HCT116 (cell line): ENCODE data around the gene ACE2. TPM values are rescaled to one million over a fixed set of nuclear protein-coding genes. Genes with fewer than 3 reads are reported as not detected.

Experiments used
- ATAC-seq: fragments of 200-7000 bp; cut with Tn5 transposase; 2 replicates; pipeline ENCODE4 v1.9.1; 2020; ENCODE audit warnings: mild to moderate bottlenecking, moderate library complexity
- BruUV-seq: library from RNA; stranded (reverse); fragments of 400-500 nt; replicated peaks from 2 replicates; lab custom pipeline; 2021; lab: Mats Ljungman, UMichigan
- CTCF ChIA-PET: fragments of 300-600 bp; sonication (Branson Sonifier 250); formaldehyde crosslinking; loops from one replicate; lab custom pipeline; 2021; ENCODE audit warnings: antibody characterized with exemption; lab: Charles Lee
- POLR2A ChIA-PET: fragments of 300-600, 350-600 bp; sonication (Branson Sonifier 250); formaldehyde crosslinking; loops from one replicate; lab custom pipeline; 2021; ENCODE audit warnings: antibody characterized with exemption; lab: Charles Lee
- RAD21 ChIA-PET, 2 experiments: fragments of 300-600 bp; sonication (Branson Sonifier 250); formaldehyde crosslinking; loops; one replicate each; lab custom pipeline; 2023; ENCODE audit warnings: low total read pairs in 2 of 2; ENCODE audit not compliant: uncharacterized antibody in 2 of 2, unreplicated experiment in 2 of 2, low non-redundant PET in 1 of 2; lab: Charles Lee
- DNase-seq: peaks from one replicate; pipeline ENCODE4 v3.0.0-alpha.2; 2010; ENCODE audit warnings: low read depth, low spot score
- H2AFZ ChIP-seq: fragments of 200-600 bp; shearing (Covaris generic), sonication (generic); 2 replicates; pipeline ENCODE4 v1.6.1; 2017; ENCODE audit warnings: low read depth, mixed run types, mixed read lengths, antibody characterized with exemption, low read length; ENCODE audit not compliant: poor library complexity, severe bottlenecking
- H3K27ac ChIP-seq: 2 replicates; pipeline ENCODE4 v1.5.1; 2012; ENCODE audit warnings: low read depth, low read length
- H3K27me3 ChIP-seq: fragments of 200-600 bp; sonication (generic); 2 replicates; pipeline ENCODE4 v1.6.1; 2016; ENCODE audit warnings: mixed run types, low read length, mixed read lengths; ENCODE audit not compliant: insufficient read depth
- H3K36me3 ChIP-seq, 2 experiments: fragments of 200-500 bp in 1 of 2; fragments of 200-600 bp in 1 of 2; sonication (Bioruptor generic) in 1 of 2; sonication (generic) in 1 of 2; 2 replicates each; pipeline versions ENCODE4 v1.5.1 to v1.6.1; 2014 to 2016; ENCODE audit warnings: low read length in 2 of 2, inconsistent platforms in 1 of 2, mixed read lengths in 1 of 2, mixed run types in 1 of 2; ENCODE audit not compliant: insufficient read depth in 2 of 2, control insufficient read depth in 1 of 2
- H3K4me1 ChIP-seq, 2 experiments: fragments of 200-600 bp in 1 of 2; sonication (generic) in 1 of 2; 2 replicates each; pipeline versions ENCODE4 v1.5.1 to v1.6.1; 2012 to 2017; ENCODE audit warnings: low read length in 2 of 2, inconsistent platforms in 1 of 2, mild to moderate bottlenecking in 1 of 2, mixed read lengths in 1 of 2, mixed run types in 1 of 2, moderate library complexity in 1 of 2; ENCODE audit not compliant: insufficient read depth in 2 of 2, control insufficient read depth in 1 of 2
- H3K4me2 ChIP-seq: fragments of 200-600 bp; sonication (generic); 2 replicates; pipeline ENCODE4 v1.6.1; 2017; ENCODE audit warnings: mixed run types, low read length, mixed read lengths
- H3K4me3 ChIP-seq, 2 experiments: fragments of 200-600 bp in 1 of 2; sonication (generic) in 1 of 2; replicated peaks in 1 of 2; 2 replicates each; pipeline ENCODE4 v1.5.1; 2011 to 2016; ENCODE audit warnings: low read length in 2 of 2, control low read depth in 1 of 2, low read depth in 1 of 2, mild to moderate bottlenecking in 1 of 2, mixed read lengths in 1 of 2, mixed run types in 1 of 2
- H3K79me2 ChIP-seq: fragments of 200-600 bp; sonication (generic); 2 replicates; pipeline ENCODE4 v1.6.1; 2017; ENCODE audit warnings: mild to moderate bottlenecking, mixed run types, low read length, moderate library complexity, mixed read lengths; ENCODE audit not compliant: insufficient read depth
- H3K9ac ChIP-seq: fragments of 200-600 bp; sonication (generic); 2 replicates; pipeline ENCODE4 v1.6.1; 2016; ENCODE audit warnings: low read length, mixed read lengths
- H3K9me2 ChIP-seq: fragments of 200-600 bp; sonication (generic), shearing (Covaris generic); 2 replicates; pipeline ENCODE4 v1.6.1; 2017; ENCODE audit warnings: mixed run types, mild to moderate bottlenecking, moderate library complexity; ENCODE audit not compliant: insufficient read depth
- H3K9me3 ChIP-seq, 2 experiments: fragments of 200-500 bp in 1 of 2; fragments of 200-600 bp in 1 of 2; sonication (Bioruptor generic) in 1 of 2; sonication (generic) in 1 of 2; 2 replicates each; pipeline ENCODE4 v1.6.1; 2014 to 2017; ENCODE audit warnings: low read length in 2 of 2, mixed read lengths in 2 of 2, inconsistent platforms in 1 of 2, low read depth in 1 of 2, mild to moderate bottlenecking in 1 of 2, mixed run types in 1 of 2, moderate library complexity in 1 of 2; ENCODE audit not compliant: control insufficient read depth in 1 of 2, insufficient read depth in 1 of 2
- H4K20me1 ChIP-seq: fragments of 200-600 bp; sonication (generic), shearing (Covaris generic); 2 replicates; pipeline ENCODE4 v1.6.1; 2017; ENCODE audit warnings: mixed run types, mild to moderate bottlenecking, moderate library complexity; ENCODE audit not compliant: insufficient read depth
- EGR1 ChIP-seq: IDR thresholded peaks from 2 replicates; pipeline ENCODE4 v1.6.1; 2012; ENCODE audit warnings: low read depth
- EZH2 ChIP-seq: fragments of 200-600 bp; sonication (generic); IDR thresholded peaks from 2 replicates; pipeline ENCODE4 v1.6.1; 2017; ENCODE audit warnings: antibody characterized with exemption, mixed run types
- EZH2phosphoT487 ChIP-seq: fragments of 200-600 bp; IDR thresholded peaks from 2 replicates; pipeline ENCODE4 v1.6.1; 2018; ENCODE audit warnings: antibody characterized with exemption, borderline replicate concordance
- FOSL1 ChIP-seq: IDR thresholded peaks from 2 replicates; pipeline ENCODE4 v1.6.1; 2012; ENCODE audit warnings: low read depth
- POLR2AphosphoS5 ChIP-seq: IDR thresholded peaks from 2 replicates; pipeline ENCODE4 v1.6.1; 2011; ENCODE audit warnings: mild to moderate bottlenecking, low read depth, low read length, moderate library complexity
- REST ChIP-seq: IDR thresholded peaks from 2 replicates; pipeline ENCODE4 v1.6.1; 2012; ENCODE audit warnings: low read depth
- SIN3A ChIP-seq: IDR thresholded peaks from 2 replicates; pipeline ENCODE4 v1.6.1; 2012; ENCODE audit warnings: low read depth
- SP1 ChIP-seq: IDR thresholded peaks from 2 replicates; pipeline ENCODE4 v1.6.1; 2012; ENCODE audit warnings: low read depth
- SRF ChIP-seq: IDR thresholded peaks from 2 replicates; pipeline ENCODE4 v1.6.1; 2012; ENCODE audit warnings: low read depth
- TCF7L2 ChIP-seq: IDR thresholded peaks from 2 replicates; pipeline ENCODE4 v1.7.0; 2011; ENCODE audit warnings: borderline replicate concordance, inconsistent platforms; ENCODE audit not compliant: insufficient read depth, insufficient read length; ENCODE audit errors: extremely low read depth
- YY1 ChIP-seq: IDR thresholded peaks from 2 replicates; pipeline ENCODE4 v1.6.1; 2011; ENCODE audit warnings: low read length, low read depth, moderate library complexity, mild to moderate bottlenecking; ENCODE audit not compliant: insufficient replicate concordance; ENCODE audit errors: extremely low read depth
- ZBTB33 ChIP-seq: IDR thresholded peaks from 2 replicates; pipeline ENCODE4 v1.6.1; 2011; ENCODE audit warnings: mild to moderate bottlenecking, low read length, moderate library complexity; ENCODE audit not compliant: insufficient replicate concordance; ENCODE audit errors: extremely low read depth
- ZFX ChIP-seq: fragments of 450-650 bp; IDR thresholded peaks from 2 replicates; pipeline ENCODE4 v1.6.1; 2017
- intact Hi-C: fragments of 100-400 bp; cut with micrococcal nuclease; formaldehyde crosslinking; loops from 2 replicates; pipeline ENCODE4 v1.10.0; 2022
- total RNA-seq: library from RNA; stranded (reverse); gene quantifications from one replicate; pipeline ENCODE4 v1.2.1, GENCODE V29; 2021; ENCODE audit not compliant: unreplicated experiment

Gene ACE2
- total RNA-seq, 1 experiment from 2014 or later: not detected

GRCh38 chrX:15576019-15576418 is 24.7 kb downstream of the ACE2 start:
- CTCF ChIA-PET: no interaction called here
- DNase-seq: no peak
- H2AFZ ChIP-seq: no peak overlapping the region

GRCh38 chrX:15574017-15574416 is 26.7 kb downstream of the ACE2 start:
- POLR2A ChIA-PET: no interaction called here
- intact Hi-C loops: no loop called here

More at GRCh38 chrX:15576019-15576418, 24.7 kb downstream of the ACE2 start:
- Histone ChIP-seq H3K9me3 (no peaks in the 10 kb centered on the region), H3K79me2 (no peaks in the 10 kb centered on the region), H3K36me3 (no peaks in the 10 kb centered on the region), H3K27me3 (no peaks in the 10 kb centered on the region), H3K4me2 (no peak overlapping the region), H4K20me1 (no peaks in the 10 kb centered on the region), H3K9me2 (no peaks in the 10 kb centered on the region), H3K4me1 (no peaks in the 10 kb centered on the region), H3K27ac (no peak overlapping the region), H3K9ac (no peak overlapping the region), H3K4me3 (no peak overlapping the region)
- intact Hi-C loops: no loop called here
- ATAC-seq: no peak
- TF ChIP-seq FOSL1 (no peak), EZH2 (no peak), EGR1 (no peak)
- BruUV-seq: no TSS peak
- RAD21 ChIA-PET: no interaction called here
- POLR2A ChIA-PET: no interaction called here

More at GRCh38 chrX:15574017-15574416, 26.7 kb downstream of the ACE2 start:
- no peaks in the 10 kb centered on the region for H4K20me1 ChIP-seq
- no peak for DNase-seq
- TF ChIP-seq YY1 (no peak), FOSL1 (no peak), SIN3A (no peak), SRF (no peak), ZBTB33 (no peak), SP1 (no peak), REST (no peak), EZH2phosphoT487 (no peak), ZFX (no peak), TCF7L2 (no peak), EZH2 (no peak), EGR1 (no peak), POLR2AphosphoS5 (no peak)
- no peak overlapping the region for H3K9ac ChIP-seq
- no peaks in the 10 kb centered on the region for H3K27me3 ChIP-seq
- H3K9me3 ChIP-seq: no peaks in the 10 kb centered on the region
- ChIA-PET CTCF (no interaction called here), RAD21 (no interaction called here)
- no peak overlapping the region for H3K27ac ChIP-seq
- BruUV-seq: no TSS peak
- H3K4me1 ChIP-seq: no peaks in the 10 kb centered on the region
- H3K9me2 ChIP-seq: no peaks in the 10 kb centered on the region
- no peak overlapping the region for H2AFZ ChIP-seq
- ATAC-seq: no peak
- H3K36me3 ChIP-seq: no peaks in the 10 kb centered on the region
- H3K4me3 ChIP-seq: no peak overlapping the region
- no peaks in the 10 kb centered on the region for H3K79me2 ChIP-seq
- no peak overlapping the region for H3K4me2 ChIP-seq
